PC-3 (cell line): ENCODE results near the gene NPW. TPM values are rescaled to one million over a fixed set of nuclear protein-coding genes. Genes with fewer than 3 reads are reported as not detected.

Experiments used
- ATAC-seq: fragments of 200-7000 bp; cut with Tn5 transposase; 2 replicates; pipeline ENCODE4 v1.9.1; 2020; ENCODE audit warnings: mild to moderate bottlenecking, moderate library complexity
- BruUV-seq: library from RNA; stranded (reverse); fragments of 400-500 nt; replicated peaks from 2 replicates; lab custom pipeline; 2021; lab: Mats Ljungman, UMichigan
- CTCF ChIA-PET: fragments of 300-600 bp; sonication (Branson Sonifier 250); formaldehyde crosslinking; loops from one replicate; lab custom pipeline; 2022; ENCODE audit warnings: antibody characterized with exemption; lab: Charles Lee
- POLR2A ChIA-PET: fragments of 300-600 bp; sonication (Branson Sonifier 250); formaldehyde crosslinking; loops from one replicate; lab custom pipeline; 2022; ENCODE audit warnings: antibody characterized with exemption; ENCODE audit not compliant: unreplicated experiment; lab: Charles Lee
- DNase-seq: peaks from one replicate; pipeline ENCODE4 v3.0.0-alpha.2; 2015
- H2AFZ ChIP-seq: fragments of 300-600 bp; sonication (generic); 2 replicates; pipeline ENCODE4 v1.6.0; 2016; ENCODE audit warnings: antibody characterized with exemption, low read length
- H3F3A ChIP-seq: fragments of 300-600 bp; sonication (generic); one replicate; pipeline ENCODE4 v1.6.0; 2017; ENCODE audit warnings: antibody characterized with exemption, low read length, control low read depth, mild to moderate bottlenecking; ENCODE audit not compliant: unreplicated experiment
- H3K27ac ChIP-seq: fragments of 300-600 bp; sonication (generic); 2 replicates; pipeline ENCODE4 v1.5.1; 2016; ENCODE audit warnings: mild to moderate bottlenecking, low read length
- H3K27me3 ChIP-seq: fragments of 300-600 bp; sonication (generic); 2 replicates; pipeline ENCODE4 v1.6.1; 2016; ENCODE audit warnings: low read length, mixed read lengths
- H3K36me3 ChIP-seq: fragments of 300-600 bp; sonication (generic); 2 replicates; pipeline ENCODE4 v1.6.1; 2016; ENCODE audit warnings: low read depth, mixed run types, low read length, mixed read lengths
- H3K4me1 ChIP-seq: fragments of 300-600 bp; sonication (generic); 2 replicates; pipeline ENCODE4 v1.5.1; 2016; ENCODE audit warnings: low read length; ENCODE audit not compliant: insufficient read depth
- H3K4me2 ChIP-seq: fragments of 300-600 bp; sonication (generic); 2 replicates; pipeline ENCODE4 v1.6.0; 2016; ENCODE audit warnings: low read length
- H3K4me3 ChIP-seq: fragments of 300-600 bp; sonication (generic); 2 replicates; pipeline ENCODE4 v1.5.1; 2016; ENCODE audit warnings: mild to moderate bottlenecking, low read length, mixed read lengths
- H3K79me2 ChIP-seq: fragments of 300-600 bp; sonication (generic); 2 replicates; pipeline ENCODE4 v1.6.1; 2017; ENCODE audit warnings: low read length, mixed read lengths
- H3K9ac ChIP-seq: fragments of 300-600 bp; sonication (generic); 2 replicates; pipeline ENCODE4 v1.6.0; 2016; ENCODE audit warnings: mild to moderate bottlenecking, low read length
- H3K9me2 ChIP-seq: fragments of 300-600 bp; sonication (generic); replicated peaks from 2 replicates; pipeline ENCODE4 v1.6.1; 2016; ENCODE audit warnings: mixed run types, low read length, mixed read lengths
- H3K9me3 ChIP-seq: fragments of 300-600 bp; sonication (generic); 2 replicates; pipeline ENCODE4 v1.6.1; 2016; ENCODE audit warnings: low read length, mixed read lengths
- H4K20me1 ChIP-seq: fragments of 300-600 bp; sonication (generic); 2 replicates; pipeline ENCODE4 v1.6.1; 2016; ENCODE audit warnings: low read length, mixed read lengths
- EZH2 ChIP-seq: fragments of 300-600 bp; sonication (generic); IDR thresholded peaks from one replicate; pipeline ENCODE4 v1.6.1; 2017; ENCODE audit warnings: antibody characterized with exemption, mild to moderate bottlenecking, low read length; ENCODE audit not compliant: unreplicated experiment
- EZH2phosphoT487 ChIP-seq: fragments of 300-600 bp; sonication (generic); IDR thresholded peaks from 2 replicates; pipeline ENCODE4 v1.6.1; 2018; ENCODE audit warnings: mild to moderate bottlenecking, antibody characterized with exemption, low read length, borderline replicate concordance
- intact Hi-C: fragments of 100-400 bp; cut with micrococcal nuclease; formaldehyde crosslinking; loops from 2 replicates; pipeline ENCODE4 v1.9.0; 2023
- total RNA-seq: library from RNA; depleted of rRNA; stranded (reverse); fragments of >200 nt; gene quantifications from 2 replicates; pipeline ENCODE4 v1.2.3, GENCODE V29; 2014
- TF ChIP-seq, protein P1 (sequence below): fragments of 300-600 bp; sonication (generic); conservative IDR thresholded peaks from 2 replicates; pipeline ENCODE4 v1.5.1; 2017; ENCODE audit warnings: antibody characterized with exemption, low read depth, mild to moderate bottlenecking, low read length

The NPW gene
- total RNA-seq, 1 experiment from 2014 or later = 3.8 TPM

DNA sequence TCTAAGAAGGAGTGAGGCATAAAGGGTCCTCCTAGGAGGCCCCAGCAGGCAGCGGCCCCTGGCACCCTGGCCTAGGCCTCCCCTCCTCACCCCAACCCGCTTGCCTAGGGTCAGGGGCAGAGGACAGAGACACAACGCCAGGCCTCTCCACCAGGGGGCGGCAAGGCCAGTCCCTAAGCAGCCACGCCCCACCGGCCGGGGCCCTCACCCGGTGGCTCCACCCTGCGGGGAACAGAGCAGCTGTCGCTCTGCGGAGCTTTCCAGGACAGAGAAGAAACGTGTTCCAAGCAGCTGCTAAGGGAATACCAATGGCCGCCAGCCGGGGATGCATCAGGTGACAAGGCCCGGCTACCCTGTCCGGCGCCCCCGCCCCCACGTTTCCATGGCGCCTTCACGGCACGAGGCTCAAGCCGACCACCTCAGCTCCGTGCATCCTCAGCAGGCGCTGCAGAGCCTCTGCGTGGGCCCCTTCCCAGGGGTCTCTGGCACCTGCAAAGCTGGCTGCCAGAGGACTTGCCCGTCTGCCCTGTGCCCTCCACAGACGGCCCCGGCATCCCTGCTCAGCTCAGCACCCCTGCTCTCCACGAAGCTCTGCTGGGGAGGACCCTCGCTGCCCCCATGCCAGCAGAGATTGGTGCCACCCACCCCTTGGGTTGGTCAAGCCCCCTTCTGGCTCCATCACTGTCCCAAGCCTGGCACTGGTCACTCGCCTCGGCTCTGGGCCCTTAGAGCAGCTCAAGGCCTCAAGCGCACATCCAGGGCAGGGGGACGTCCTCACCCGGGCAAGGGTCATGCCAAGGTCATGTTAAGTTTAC is 15.6 kb upstream of the NPW start:
- peak; percentile 65 for ATAC-seq
- ChIA-PET CTCF (interaction anchor here (0.6 to 1.0 kb wide), 4 partner anchors 9 to 136 kb away, joined by 3 to 4 read pairs (median 3); partner anchors contain the start of gene NHERF2), POLR2A (no interaction called here)
- no peaks in the 10 kb centered on the region for H3K9me3 ChIP-seq
- H3K4me1 ChIP-seq = peaks cover 16% of the 10 kb centered on the region
- H3K27me3 ChIP-seq = no peaks in the 10 kb centered on the region
- peak; percentile 80 for DNase-seq
- BruUV-seq = no TSS peak
- H2AFZ ChIP-seq = no peak overlapping the region
- no peak overlapping the region for H3K4me2 ChIP-seq
- no peak overlapping the region for H3K9ac ChIP-seq
- intact Hi-C loops = no loop called here
- no peaks in the 10 kb centered on the region for H3K9me2 ChIP-seq
- peaks cover 6% of the 10 kb centered on the region; the same call in 1 of the 2 replicates for H3K36me3 ChIP-seq
- H3K79me2 ChIP-seq = peaks cover 60% of the 10 kb centered on the region
- H3F3A ChIP-seq = no peaks in the 10 kb centered on the region
- no peak for TF ChIP-seq EZH2
- TF ChIP-seq, protein P1, sequence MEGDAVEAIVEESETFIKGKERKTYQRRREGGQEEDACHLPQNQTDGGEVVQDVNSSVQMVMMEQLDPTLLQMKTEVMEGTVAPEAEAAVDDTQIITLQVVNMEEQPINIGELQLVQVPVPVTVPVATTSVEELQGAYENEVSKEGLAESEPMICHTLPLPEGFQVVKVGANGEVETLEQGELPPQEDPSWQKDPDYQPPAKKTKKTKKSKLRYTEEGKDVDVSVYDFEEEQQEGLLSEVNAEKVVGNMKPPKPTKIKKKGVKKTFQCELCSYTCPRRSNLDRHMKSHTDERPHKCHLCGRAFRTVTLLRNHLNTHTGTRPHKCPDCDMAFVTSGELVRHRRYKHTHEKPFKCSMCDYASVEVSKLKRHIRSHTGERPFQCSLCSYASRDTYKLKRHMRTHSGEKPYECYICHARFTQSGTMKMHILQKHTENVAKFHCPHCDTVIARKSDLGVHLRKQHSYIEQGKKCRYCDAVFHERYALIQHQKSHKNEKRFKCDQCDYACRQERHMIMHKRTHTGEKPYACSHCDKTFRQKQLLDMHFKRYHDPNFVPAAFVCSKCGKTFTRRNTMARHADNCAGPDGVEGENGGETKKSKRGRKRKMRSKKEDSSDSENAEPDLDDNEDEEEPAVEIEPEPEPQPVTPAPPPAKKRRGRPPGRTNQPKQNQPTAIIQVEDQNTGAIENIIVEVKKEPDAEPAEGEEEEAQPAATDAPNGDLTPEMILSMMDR = peak; percentile 82
- no peak overlapping the region for H3K27ac ChIP-seq
- H4K20me1 ChIP-seq = peaks cover 33% of the 10 kb centered on the region
- no peak overlapping the region for H3K4me3 ChIP-seq

DNA sequence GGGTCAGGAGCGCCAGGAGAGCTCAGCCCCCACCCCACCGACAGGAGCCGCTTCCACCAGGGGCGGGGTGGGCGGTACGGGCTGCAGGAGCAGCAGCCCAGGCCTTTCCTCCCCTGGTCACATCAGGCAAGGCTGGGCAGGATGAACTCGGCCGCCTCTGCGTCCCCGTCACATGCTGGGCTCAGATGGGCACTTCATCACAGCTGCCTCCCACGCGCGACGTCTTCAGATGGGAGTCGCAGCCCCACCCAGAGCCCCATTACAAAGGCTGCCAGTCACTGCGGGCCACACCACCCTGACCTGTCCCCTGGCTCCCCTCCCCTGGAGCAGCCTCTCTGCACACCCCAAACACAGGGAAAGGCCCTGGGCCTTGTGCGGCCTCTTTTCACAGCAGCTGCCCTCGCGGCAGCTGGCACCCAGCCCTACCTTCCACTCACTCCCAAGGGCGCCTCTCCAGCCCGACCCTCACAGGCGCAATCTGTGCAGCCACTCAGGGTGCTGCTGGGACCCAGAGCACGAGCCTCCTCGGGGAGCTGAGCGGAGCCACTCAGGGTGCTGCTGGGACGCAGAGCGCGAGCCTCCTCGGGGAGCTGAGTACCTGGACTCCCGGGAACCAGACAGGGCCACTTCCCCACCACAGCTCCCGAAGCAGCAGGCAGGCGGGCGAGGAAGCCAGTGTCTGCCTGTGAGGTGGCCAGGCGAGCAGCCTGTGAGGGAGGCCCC is 14.6 kb upstream of the NPW start:
- ATAC-seq = no peak
- H3K79me2 ChIP-seq = peaks cover 66% of the 10 kb centered on the region
- no peak overlapping the region for H3K9ac ChIP-seq
- no peak overlapping the region for H3K27ac ChIP-seq
- H3K36me3 ChIP-seq = peaks cover 4% of the 10 kb centered on the region; the same call in 1 of the 2 replicates
- no peak overlapping the region for H2AFZ ChIP-seq
- no peak overlapping the region for H3K4me2 ChIP-seq
- H3K4me1 ChIP-seq = peaks cover 16% of the 10 kb centered on the region
- H3K27me3 ChIP-seq = no peaks in the 10 kb centered on the region
- intact Hi-C loops = no loop called here
- POLR2A ChIA-PET = no interaction called here
- H3K4me3 ChIP-seq = no peak overlapping the region
- TF ChIP-seq EZH2 (no peak), EZH2phosphoT487 (no peak)
- TF ChIP-seq, protein P1 = no peak
- H3F3A ChIP-seq = no peaks in the 10 kb centered on the region
- DNase-seq = no peak
- H3K9me3 ChIP-seq = no peaks in the 10 kb centered on the region
- no TSS peak for BruUV-seq
- CTCF ChIA-PET = no interaction called here
- peaks cover 33% of the 10 kb centered on the region for H4K20me1 ChIP-seq
- H3K9me2 ChIP-seq = no peaks in the 10 kb centered on the region

DNA sequence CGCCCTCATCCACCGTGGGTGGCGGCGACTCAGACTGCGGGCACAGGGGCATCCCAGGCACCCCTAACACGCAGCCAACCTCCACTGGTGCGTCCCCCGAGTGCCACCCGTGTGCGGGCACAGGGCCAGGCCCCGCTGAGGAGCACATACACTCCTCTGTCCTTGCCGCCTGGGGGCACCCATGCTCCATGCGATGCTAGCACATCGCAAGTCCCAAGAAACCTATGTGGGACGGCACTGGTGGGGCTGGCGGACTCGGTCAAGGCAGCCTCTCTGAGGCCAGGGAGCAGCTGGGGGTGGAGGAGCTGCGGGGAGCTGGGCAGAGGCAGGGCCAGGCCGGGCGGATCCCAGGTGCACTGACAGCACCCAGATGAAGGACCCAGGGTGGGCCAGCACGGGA is 13.9 kb upstream of the NPW start:
- peaks cover 23% of the 10 kb centered on the region for H3K4me1 ChIP-seq
- H3K9me2 ChIP-seq = no peaks in the 10 kb centered on the region
- TF ChIP-seq EZH2phosphoT487 = no peak
- ChIA-PET POLR2A (no interaction called here), CTCF (no interaction called here)
- H2AFZ ChIP-seq = no peak overlapping the region
- H3K9me3 ChIP-seq = no peaks in the 10 kb centered on the region
- no peak overlapping the region for H3K27ac ChIP-seq
- no peak for DNase-seq
- H3K27me3 ChIP-seq = no peaks in the 10 kb centered on the region
- no peaks in the 10 kb centered on the region for H3F3A ChIP-seq
- H4K20me1 ChIP-seq = peaks cover 33% of the 10 kb centered on the region
- peaks cover 73% of the 10 kb centered on the region for H3K79me2 ChIP-seq
- peaks cover 3% of the 10 kb centered on the region; the same call in 1 of the 2 replicates for H3K36me3 ChIP-seq
- no peak overlapping the region for H3K4me3 ChIP-seq
- no peak overlapping the region for H3K9ac ChIP-seq
- H3K4me2 ChIP-seq = no peak overlapping the region
- intact Hi-C loops = no loop called here
- BruUV-seq = no TSS peak
- no peak for ATAC-seq
